ENCODE measurements around the gene CREB3L2.

- no peak for TF ChIP-seq CTBP1 (IDR thresholded peaks at IDR 0.05; ENCODE audit: borderline replicate concordance)
- TF ChIP-seq NFRKB (IDR thresholded peaks at IDR 0.05): no peak
- TF ChIP-seq FOXA1 (IDR thresholded peaks at IDR 0.05): no peak
- TF ChIP-seq L3MBTL2 (conservative IDR thresholded peaks at IDR 0.05): no peak
- no peak for TF ChIP-seq SP1 (IDR thresholded peaks at IDR 0.05)
- TF ChIP-seq SUZ12 (IDR thresholded peaks at IDR 0.05): no peak
Measured at GRCh38 chr7:137967143-137968018, 34.5 kb downstream of the CREB3L2 start.

All from HEK293T (cell line).